ENCODE measurements around the gene GRK7.

GRCh38 chr3:141767066-141767465, 3.9 kb downstream of the GRK7 start:
- TF ChIP-seq POLR2AphosphoS5 (IDR thresholded peaks at IDR 0.05), result no peak
- TF ChIP-seq CTCF (IDR thresholded peaks at IDR 0.05), result no peak
- no peak for TF ChIP-seq POLR2A (IDR thresholded peaks at IDR 0.05; ENCODE audit: low read depth)
- TF ChIP-seq EP300 (IDR thresholded peaks at IDR 0.05), result no peak
